ENCODE measurements around the gene KIAA1671.
A peak's percentile ranks its signal among the peaks of the same experiment; 100 is the strongest.

DNA sequence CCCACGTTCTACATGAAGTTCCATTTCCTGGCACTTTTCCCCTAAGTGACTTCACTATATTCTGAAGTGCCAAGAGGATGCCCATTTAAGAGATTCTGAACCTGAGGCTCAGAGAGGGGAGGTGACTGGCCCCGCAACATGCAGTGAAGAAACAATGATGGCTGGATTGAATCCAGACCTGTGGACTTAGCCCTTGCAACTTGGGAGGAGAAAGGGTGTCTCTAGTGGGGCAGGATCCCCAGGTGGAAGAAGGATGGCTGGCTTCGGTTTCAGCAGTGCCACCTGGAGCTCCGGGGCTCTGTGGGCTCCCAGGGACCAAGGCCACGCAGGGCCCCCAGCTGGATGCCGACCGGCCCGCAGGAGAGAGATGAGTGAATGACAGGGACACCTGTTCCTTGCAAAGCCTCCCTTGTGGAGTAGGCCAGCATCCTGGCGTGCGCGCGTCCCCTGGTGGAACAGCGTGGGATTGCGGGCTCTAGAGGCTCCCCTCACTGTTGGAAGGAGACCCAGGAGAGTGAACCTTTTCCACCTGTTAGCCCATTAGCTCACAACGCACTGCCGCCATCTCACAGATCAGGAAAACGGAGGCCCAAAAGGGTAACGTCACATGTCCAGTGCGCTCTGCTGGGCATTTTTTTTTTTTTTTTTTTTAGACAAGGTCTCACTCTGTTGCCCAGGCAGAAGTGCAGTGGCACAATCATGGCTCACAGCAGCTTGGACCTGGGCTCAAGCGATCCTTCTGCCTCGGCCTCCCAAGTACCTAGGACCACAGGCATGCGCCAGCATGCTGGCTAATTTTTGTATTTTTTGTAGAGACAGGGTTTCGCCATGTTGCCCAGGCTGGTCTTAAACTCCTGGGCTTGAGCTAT lies 104.7 kb downstream of the KIAA1671 start:
- TF ChIP-seq, protein P1, sequence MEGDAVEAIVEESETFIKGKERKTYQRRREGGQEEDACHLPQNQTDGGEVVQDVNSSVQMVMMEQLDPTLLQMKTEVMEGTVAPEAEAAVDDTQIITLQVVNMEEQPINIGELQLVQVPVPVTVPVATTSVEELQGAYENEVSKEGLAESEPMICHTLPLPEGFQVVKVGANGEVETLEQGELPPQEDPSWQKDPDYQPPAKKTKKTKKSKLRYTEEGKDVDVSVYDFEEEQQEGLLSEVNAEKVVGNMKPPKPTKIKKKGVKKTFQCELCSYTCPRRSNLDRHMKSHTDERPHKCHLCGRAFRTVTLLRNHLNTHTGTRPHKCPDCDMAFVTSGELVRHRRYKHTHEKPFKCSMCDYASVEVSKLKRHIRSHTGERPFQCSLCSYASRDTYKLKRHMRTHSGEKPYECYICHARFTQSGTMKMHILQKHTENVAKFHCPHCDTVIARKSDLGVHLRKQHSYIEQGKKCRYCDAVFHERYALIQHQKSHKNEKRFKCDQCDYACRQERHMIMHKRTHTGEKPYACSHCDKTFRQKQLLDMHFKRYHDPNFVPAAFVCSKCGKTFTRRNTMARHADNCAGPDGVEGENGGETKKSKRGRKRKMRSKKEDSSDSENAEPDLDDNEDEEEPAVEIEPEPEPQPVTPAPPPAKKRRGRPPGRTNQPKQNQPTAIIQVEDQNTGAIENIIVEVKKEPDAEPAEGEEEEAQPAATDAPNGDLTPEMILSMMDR (IDR thresholded peaks at IDR 0.05 in 4 of 5, conservative IDR thresholded peaks at IDR 0.05 in 1 of 5) = peak; percentile 71 to 89 (median 86)
- no peak for TF ChIP-seq POLR2A (IDR thresholded peaks at IDR 0.05)
